GDM1 (cell line): ENCODE measurements around the gene PTH2.
"Not testable (repeated sequence)": the region's sequence is repeated elsewhere in the genome, so short reads cannot be mapped to it uniquely, and the experiment has no call there.

Source experiments
- DNase-seq: peaks from one replicate; lab custom pipeline; 2025; lab: John Stamatoyannopoulos, UW

Gene PTH2

GRCh38 chr19:49447485-49448431 is 24.5 kb upstream of the PTH2 start:
- DNase-seq = peak; percentile 13

GRCh38 chr19:49445997-49446396 is 22.8 kb upstream of the PTH2 start:
- no peak for DNase-seq

GRCh38 chr19:49444100-49444700 is 21.0 kb upstream of the PTH2 start:
- DNase-seq = not testable (repeated sequence)

DNA sequence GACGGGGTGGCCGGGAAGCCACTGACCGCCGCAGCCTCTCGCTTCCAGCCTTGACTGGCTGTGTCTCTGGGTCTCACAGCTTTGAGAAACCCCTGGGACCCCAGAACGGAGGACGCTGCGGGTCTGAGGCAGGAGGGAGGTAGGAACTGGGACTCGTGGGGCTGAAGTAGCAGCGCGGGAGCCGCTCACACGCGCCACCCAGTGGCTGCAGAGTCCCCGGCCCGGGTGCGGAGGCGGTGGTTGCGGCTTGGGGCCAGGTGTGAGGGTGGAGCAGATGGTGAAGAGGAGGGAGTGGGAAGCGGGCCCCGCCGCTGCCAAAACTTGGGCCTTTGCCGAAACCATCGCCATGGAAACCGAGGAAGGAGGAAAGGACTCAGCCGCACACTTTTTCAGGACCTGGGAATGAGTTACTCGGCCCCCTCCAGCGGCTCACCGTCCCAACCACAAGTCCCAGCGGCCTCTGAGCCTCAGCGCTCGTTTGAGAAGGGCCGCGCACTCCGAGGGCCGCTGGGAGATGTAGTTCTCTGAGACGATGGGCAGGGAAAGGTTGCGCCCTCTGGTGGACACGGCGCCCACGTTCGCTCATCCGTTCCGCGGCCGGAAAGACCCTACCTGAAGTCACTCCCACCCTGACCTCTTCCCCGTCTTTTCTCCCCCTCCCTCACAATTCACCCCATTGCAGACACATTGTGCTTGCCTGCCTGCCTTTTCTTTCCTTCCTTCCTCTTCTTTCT is 20.3 kb upstream of the PTH2 start:
- DNase-seq = peak; percentile 91

DNA sequence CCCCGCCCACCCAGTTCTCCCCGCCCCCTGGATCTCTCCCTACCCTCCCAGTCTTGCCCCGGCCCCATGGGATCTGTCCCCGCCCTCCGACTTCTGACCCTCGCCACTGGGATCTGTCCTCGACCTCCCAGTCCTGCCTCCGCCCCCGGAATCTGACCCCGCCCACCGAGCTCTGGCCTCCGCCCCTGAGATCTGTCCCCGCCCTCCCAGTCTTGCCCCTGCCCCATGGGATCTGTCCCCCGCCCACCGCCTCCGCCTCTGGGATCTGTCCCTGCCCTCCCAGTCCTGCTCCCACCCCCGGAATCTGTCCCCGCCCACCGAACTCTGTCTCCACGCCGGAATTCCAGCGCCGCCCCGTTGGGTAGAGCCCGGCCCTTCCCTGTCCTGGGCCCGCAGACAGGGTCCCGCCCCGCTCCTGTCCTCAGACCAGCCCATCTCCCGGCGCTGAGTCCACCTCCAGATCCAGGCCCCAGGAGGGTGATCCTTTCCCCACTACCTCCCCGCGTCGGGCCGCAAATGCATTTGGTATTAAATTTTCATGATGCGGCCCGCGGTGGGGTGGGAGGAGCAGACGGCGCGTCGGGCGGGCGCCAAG is 19.6 kb upstream of the PTH2 start:
- peak; percentile 91 for DNase-seq

DNA sequence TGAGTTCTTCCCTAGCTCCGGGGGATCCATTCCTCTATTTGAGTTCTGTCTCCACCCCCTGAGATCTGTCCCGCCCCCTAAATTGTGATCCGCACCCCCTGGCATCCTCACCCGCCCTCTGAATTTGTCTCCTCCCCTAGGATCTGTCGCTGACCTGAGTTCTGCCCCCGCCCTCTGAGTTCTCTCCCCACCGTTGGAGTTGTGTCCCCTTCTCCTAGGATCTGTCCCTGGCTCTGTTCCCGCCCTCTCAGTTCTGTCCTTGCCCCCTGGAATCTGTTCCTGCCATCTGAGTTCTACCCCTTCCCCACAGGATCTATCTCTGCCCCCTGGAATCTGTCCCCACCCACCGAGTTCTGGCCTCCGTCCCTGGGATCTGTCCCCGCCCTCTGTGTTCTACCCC is 19.1 kb upstream of the PTH2 start:
- DNase-seq = peak; percentile 53

GRCh38 chr19:49441960-49442350 is 18.7 kb upstream of the PTH2 start:
- DNase-seq = no peak

DNA sequence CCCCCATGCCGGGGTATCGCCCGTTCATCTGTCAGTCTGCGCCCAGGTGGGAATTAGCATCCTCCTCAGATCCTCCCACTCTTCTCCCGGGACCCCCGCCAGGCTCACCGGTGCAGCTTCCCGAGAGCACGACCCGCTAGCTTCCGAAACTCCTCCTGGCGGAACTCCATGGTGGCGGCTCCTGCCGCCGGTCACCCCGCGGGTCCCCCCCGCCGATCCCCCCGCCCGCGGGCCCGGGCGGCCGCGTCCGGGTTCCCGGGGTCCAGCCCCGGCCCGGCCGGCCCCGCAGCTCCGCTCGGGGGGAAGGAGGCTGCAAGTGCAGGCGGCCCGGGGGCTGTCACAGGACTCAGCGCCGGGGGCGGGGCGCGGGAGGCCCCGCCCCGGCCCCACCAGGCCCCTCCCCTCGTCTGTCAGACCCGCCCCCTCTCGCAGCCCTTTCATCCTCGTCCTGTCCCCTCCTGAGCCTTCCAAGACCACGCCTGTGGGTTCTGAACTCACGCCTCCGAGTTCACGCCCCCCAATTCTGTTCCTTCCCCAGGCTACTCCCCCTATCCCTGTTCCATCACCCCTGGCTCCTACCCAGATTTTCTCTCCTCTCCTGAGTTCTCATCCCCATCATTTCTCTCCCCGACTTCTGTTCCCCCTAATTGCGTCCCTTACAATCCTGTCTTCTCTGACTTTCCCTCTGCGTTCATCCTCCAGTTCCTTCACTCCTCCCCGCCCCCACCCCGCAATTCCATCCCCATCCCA is 18.1 kb upstream of the PTH2 start, which contains the start of gene SLC17A7:
Gene SLC17A7 (minus strand): TSS at position 318 of the 750 bp plus-strand sequence. CDS start 148 bp downstream, at position 170.
- DNase-seq = peak; percentile 10

DNA sequence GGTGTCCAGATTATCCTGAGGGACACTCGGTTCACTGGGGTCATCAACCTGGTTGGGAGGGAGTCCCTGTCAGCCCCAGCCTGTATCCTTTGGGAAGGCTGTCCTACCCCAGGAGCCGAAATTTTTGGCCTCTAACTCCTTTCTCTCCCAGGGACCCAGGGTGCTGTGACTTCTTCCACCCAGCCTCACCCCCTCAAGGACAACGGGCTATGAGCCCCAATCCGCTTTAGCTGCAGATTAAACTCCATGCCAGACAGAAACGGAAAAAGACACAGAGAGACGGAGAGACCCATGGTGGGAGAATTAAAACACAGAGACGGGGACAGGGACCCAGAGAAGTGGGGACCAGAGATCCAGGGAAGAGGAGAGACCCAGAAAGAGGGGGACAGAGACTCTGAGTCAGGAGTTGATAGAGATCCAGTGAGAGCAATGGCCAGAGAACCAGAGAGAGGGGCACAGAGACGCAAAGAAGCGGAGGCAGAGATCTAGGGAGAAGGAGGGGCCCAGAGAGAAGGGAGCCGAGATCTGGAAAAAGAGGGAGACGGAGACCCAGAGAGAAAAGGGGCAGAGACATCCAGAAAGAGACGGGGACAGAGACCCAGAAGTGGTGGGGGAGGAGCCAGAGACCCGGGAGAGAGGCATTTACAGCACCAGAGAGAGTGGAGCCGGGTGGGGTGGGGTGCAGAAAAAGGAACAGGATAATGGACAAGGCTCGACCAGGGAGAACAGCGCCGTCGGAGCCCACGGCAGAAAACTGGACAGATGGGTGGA is 17.4 kb upstream of the PTH2 start:
- no peak for DNase-seq

GRCh38 chr19:49439836-49440235 is 16.6 kb upstream of the PTH2 start:
- DNase-seq = no peak

DNA sequence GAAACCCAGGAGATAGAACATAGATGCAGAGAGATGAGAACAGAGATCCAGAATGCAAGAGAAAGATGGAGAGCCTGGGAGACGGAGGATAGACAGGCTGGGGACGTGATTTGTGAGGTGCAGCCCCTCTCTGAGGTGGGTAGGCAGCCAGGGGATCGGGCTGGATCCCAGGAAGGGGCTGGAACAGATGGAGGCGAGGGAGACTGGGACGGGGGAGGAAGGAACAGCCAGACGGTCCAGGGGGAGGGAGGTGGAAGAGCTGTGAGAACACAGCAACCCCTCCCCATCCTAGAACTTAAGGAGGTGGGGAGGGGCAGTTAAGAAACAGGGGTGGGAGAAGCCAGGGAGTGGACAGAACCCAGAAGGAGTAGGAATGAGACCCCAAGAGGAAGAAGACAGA is 15.0 kb upstream of the PTH2 start:
- DNase-seq = no peak

- DNase-seq = no peak
Measured at GRCh38 chr19:49437231-49437630, 14.0 kb upstream of the PTH2 start.

- no peak for DNase-seq
Measured at GRCh38 chr19:49436381-49437017, 13.3 kb upstream of the PTH2 start.

- DNase-seq = no peak
Measured at GRCh38 chr19:49435670-49436069, 12.4 kb upstream of the PTH2 start.

GRCh38 chr19:49434907-49435583 is 11.8 kb upstream of the PTH2 start:
- DNase-seq = no peak

DNA sequence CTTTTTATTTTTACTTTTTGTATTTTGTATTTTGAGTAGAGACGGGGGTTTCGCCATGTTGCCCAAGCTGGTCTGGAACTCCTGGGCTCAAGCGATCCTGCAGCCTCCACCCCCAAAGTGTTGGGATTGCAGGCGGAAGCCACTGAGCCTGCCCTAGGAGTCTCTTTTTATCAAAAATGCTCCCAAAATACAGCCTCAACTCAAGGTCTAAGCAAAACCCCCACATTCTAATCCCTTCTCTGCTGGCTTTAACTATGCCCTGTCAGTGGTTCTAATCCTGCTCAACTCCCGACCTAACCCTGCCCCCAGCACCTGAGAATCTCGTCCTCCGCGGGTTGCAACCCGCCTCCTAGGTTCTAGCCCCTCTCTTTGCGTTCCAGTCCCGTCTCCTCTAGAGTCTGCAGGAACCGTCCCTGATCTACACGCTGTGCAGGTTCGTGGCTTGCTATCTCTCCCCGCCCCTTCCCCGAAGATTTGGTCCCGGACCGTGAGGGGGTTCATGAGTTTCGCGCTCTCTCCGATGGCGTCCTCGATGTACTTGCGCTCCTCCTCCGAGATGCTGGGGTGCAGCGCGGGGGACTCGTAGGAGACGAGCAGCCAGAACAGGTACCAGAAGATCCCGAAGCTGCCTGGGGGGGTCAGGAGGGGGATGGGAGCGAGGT is 10.1 kb upstream of the PTH2 start:
- DNase-seq = no peak

- no peak for DNase-seq
Measured at GRCh38 chr19:49432141-49433073, 9.2 kb upstream of the PTH2 start.

GRCh38 chr19:49431330-49431749 is 8.1 kb upstream of the PTH2 start:
- no peak for DNase-seq
